ENCODE measurements around the gene THRB. TPM values are rescaled to one million over a fixed set of nuclear protein-coding genes. Genes with fewer than 3 reads are reported as not detected.

The THRB gene
- total and polyA plus RNA-seq, 9 of the 15 experiments (the other 6 are each of a cell fraction or from before 2014, with no cell fraction given) = 1.7 to 14.9 (median 6.9) TPM

- CTCF ChIA-PET (ENCODE audit: low intra/inter-chr PET ratio) = no interaction called here
- no TSS peak for BruUV-seq (replicated peaks)
- in situ Hi-C loops (cut with MboI) = no loop called here
- Histone ChIP-seq H3K9ac (ENCODE audit: insufficient read depth in 1 of 2, low read depth in 2 of 2, low read length in 2 of 2) (peak overlapping the region in 1 of 2 experiments; percentile 45; a peak in 2 of 4 replicates), H3K27me3 (ENCODE audit: control insufficient read depth in 2 of 2, insufficient read depth in 2 of 2, low read length in 2 of 2) (no peaks in the 10 kb centered on the region), H3K36me3 (ENCODE audit: control insufficient read depth, insufficient read depth, low read length) (no peaks in the 10 kb centered on the region; the same call in 2 of the 3 replicates), H3K4me1 (replicated peaks in 1 of 2; ENCODE audit: control insufficient read depth in 2 of 2, insufficient read depth in 2 of 2, low read length in 2 of 2) (peaks cover 3 to 55% of the 10 kb centered on the region in 2 experiments), H3K9me3 (replicated peaks; ENCODE audit: control insufficient read depth, insufficient read depth, low read depth, low read length) (no peaks in the 10 kb centered on the region), H3K4me2 (ENCODE audit: insufficient read depth, low read length) (0 out of 2 replicates have a peak overlapping the region, but pooled peaks have one; percentile 8), H3K4me3 (no peak overlapping the region), H4K20me1 (replicated peaks; ENCODE audit: control insufficient read depth, insufficient read depth, low read length) (no peaks in the 10 kb centered on the region), H3K27ac (ENCODE audit: extremely low read depth, low read depth, low read length) (peak overlapping the region; percentile 89), H3K9me1 (ENCODE audit: control insufficient read depth, insufficient read depth, low read length) (no peaks in the 10 kb centered on the region), H2AFZ (ENCODE audit: low read depth, low read length) (peak overlapping the region; percentile 50), H3K79me2 (ENCODE audit: control insufficient read depth, insufficient read depth, low read length) (peaks cover 23% of the 10 kb centered on the region)
- DNase-seq (ENCODE audit: extremely low read depth in 1 of 4, low spot score in 3 of 4) (peak in 1 of 4 experiments; percentile 49), FAIRE-seq (peak; percentile 44), ATAC-seq (peak; percentile 27)
- 4% methylated on average over 3 of the region's 3 CpGs for WGBS (ENCODE audit: insufficient coverage, low coverage, missing lambda C conversion rate)
- intact Hi-C loops (cut with micrococcal nuclease) = loop anchor here (1.0 to 5.0 kb wide), 3 partner anchors 24 to 224 kb away; partner anchors contain the start of gene THRB
- POLR2A ChIA-PET = interaction anchor here (1.6 to 2.0 kb wide), 4 partner anchors 10 to 21 kb away, joined by 7 to 11 read pairs (median 9); no protein-coding TSS in a partner anchor
- TF ChIP-seq BRD9 (IDR thresholded peaks at IDR 0.05; ENCODE audit: low read depth, partially characterized antibody) (peak; percentile 17), ZNF311 (CRISPR knock-in tag; IDR thresholded peaks at IDR 0.05) (peak; percentile 50; the same call in 1 of the 2 replicates), UBTF (IDR thresholded peaks at IDR 0.05; ENCODE audit: borderline replicate concordance in 1 of 2, low read depth in 2 of 2, low read length in 2 of 2) (no peak), NR4A1 (CRISPR knock-in tag; IDR thresholded peaks at IDR 0.05) (no peak), NR4A1 (tag; IDR thresholded peaks at IDR 0.05) (peak; percentile 78), CREB3 (tag; conservative IDR thresholded peaks at IDR 0.05; ENCODE audit: low read depth) (0 out of 2 replicates have a peak, but pooled peaks have one; percentile 33), EHMT2 (IDR thresholded peaks at IDR 0.05) (0 out of 2 replicates have a peak, but pooled peaks have one; percentile 39), ZFX (CRISPR knock-in tag; IDR thresholded peaks at IDR 0.05) (no peak), SMAD4 (CRISPR knock-in tag; conservative IDR thresholded peaks at IDR 0.05) (0 out of 2 replicates have a peak, but pooled peaks have one; percentile 25), TBL1XR1 (IDR thresholded peaks at IDR 0.05; ENCODE audit: low read length in 2 of 2) (no peak), MECOM (CRISPR knock-in tag; IDR thresholded peaks at IDR 0.05) (0 out of 2 replicates have a peak, but pooled peaks have one; percentile 9), TFE3 (CRISPR knock-in tag; IDR thresholded peaks at IDR 0.05) (no peak), CXXC5 (CRISPR knock-in tag; IDR thresholded peaks at IDR 0.05) (peak; percentile 5; the same call in 1 of the 2 replicates), L3MBTL2 (IDR thresholded peaks at IDR 0.05) (peak; percentile 22; the same call in 1 of the 2 replicates), VEZF1 (CRISPR knock-in tag; IDR thresholded peaks at IDR 0.05) (no peak)
Measured at GRCh38 chr3:24352893-24353553, 141.6 kb downstream of the THRB start.

Measured in K562 (cell line).